ENCODE results near the gene ZNF516.

The ZNF516 gene

GRCh38 chr18:76368271-76368670 lies 126.8 kb downstream of the ZNF516 start:
- H3K27ac ChIP-seq, result no peak overlapping the region
- TF ChIP-seq CTCF (conservative IDR thresholded peaks at IDR 0.05), result no peak

- no peak for TF ChIP-seq CTCF (conservative IDR thresholded peaks at IDR 0.05)
Observed at GRCh38 chr18:76367168-76368125, 127.6 kb downstream of the ZNF516 start.

GRCh38 chr18:76365561-76365960 lies 129.5 kb downstream of the ZNF516 start:
- H3K27ac ChIP-seq, result no peak overlapping the region

More at GRCh38 chr18:76367168-76368125, 127.6 kb downstream of the ZNF516 start:
- no peak overlapping the region for H3K27ac ChIP-seq

GRCh38 chr18:76364282-76365259 lies 130.5 kb downstream of the ZNF516 start:
- TF ChIP-seq CTCF (conservative IDR thresholded peaks at IDR 0.05), result no peak
- H3K27ac ChIP-seq, result no peak overlapping the region

More at GRCh38 chr18:76365561-76365960, 129.5 kb downstream of the ZNF516 start:
- no peak for TF ChIP-seq CTCF (conservative IDR thresholded peaks at IDR 0.05)

GRCh38 chr18:76363436-76364120 lies 131.5 kb downstream of the ZNF516 start:
- no peak overlapping the region for H3K27ac ChIP-seq
- no peak for TF ChIP-seq CTCF (conservative IDR thresholded peaks at IDR 0.05)

- TF ChIP-seq CTCF (conservative IDR thresholded peaks at IDR 0.05), result no peak
- no peak overlapping the region for H3K27ac ChIP-seq
Observed at GRCh38 chr18:76362676-76363075, 132.4 kb downstream of the ZNF516 start.
